Stimulated activated CD4-positive, alpha-beta T cell treated with anti-CD3 and anti-CD28 coated beads, Interleukin-1b, Interleukin-23, amount 100 ng/mL, for 24 hours (primary cell): ENCODE data around the gene NBEAL1.
"Not testable (repeated sequence)": the region's sequence is repeated elsewhere in the genome, so short reads cannot be mapped to it uniquely, and the experiment has no call there.

ENCODE experiments used
- DNase-seq, 4 experiments: peaks; one replicate each; pipeline ENCODE4 v3.0.0-alpha.2; 2020; ENCODE audit warnings: low read depth in 4 of 4, low spot score in 1 of 4

Gene NBEAL1

GRCh38 chr2:203201426-203201825, 186.8 kb downstream of the NBEAL1 start:
- no peak for DNase-seq

GRCh38 chr2:203209538-203209937, 194.9 kb downstream of the NBEAL1 start:
- no peak for DNase-seq

GRCh38 chr2:203225423-203226039, 210.9 kb downstream of the NBEAL1 start:
- DNase-seq, result no peak

- not testable (repeated sequence) for DNase-seq
Observed at GRCh38 chr2:203229674-203230073, 215.0 kb downstream of the NBEAL1 start.

- DNase-seq, result no peak
Observed at GRCh38 chr2:203237346-203238238, 222.9 kb downstream of the NBEAL1 start.

- peak in 1 of 4 experiments; percentile 9 for DNase-seq
Observed at GRCh38 chr2:203238292-203238703, 223.6 kb downstream of the NBEAL1 start.

- peak; percentile 91 to 97 (median 96) for DNase-seq
Observed at GRCh38 chr2:203238704-203239526, 224.2 kb downstream of the NBEAL1 start, which contains the start of gene CYP20A1. TSS of gene CYP20A1 (plus strand) at chr2:203239018. CDS start at chr2:203239063, 45 bp downstream.

- no peak for DNase-seq
Observed at GRCh38 chr2:203240491-203240890, 225.8 kb downstream of the NBEAL1 start.

- no peak for DNase-seq
Observed at GRCh38 chr2:203242518-203242917, 227.8 kb downstream of the NBEAL1 start.

- no peak for DNase-seq
Observed at GRCh38 chr2:203246646-203247045, 232.0 kb downstream of the NBEAL1 start.

- no peak for DNase-seq
Observed at GRCh38 chr2:203252818-203253217, 238.1 kb downstream of the NBEAL1 start.

GRCh38 chr2:203253422-203254095, 238.9 kb downstream of the NBEAL1 start:
- not testable (repeated sequence) for DNase-seq

- DNase-seq, result no peak
Observed at GRCh38 chr2:203261326-203262159, 246.9 kb downstream of the NBEAL1 start.
